GM21717 (cell line): ENCODE measurements around the gene SULT1C2.
"Not testable (repeated sequence)": the region's sequence is repeated elsewhere in the genome, so short reads cannot be mapped to it uniquely, and the experiment has no call there.

Experiments used
- ATAC-seq: cut with Tn5 transposase; IDR thresholded peaks from one replicate; pipeline ENCODE4 v1.9.1; 2021; ENCODE audit warnings: mild to moderate bottlenecking, moderate library complexity; ENCODE audit not compliant: unreplicated experiment

The SULT1C2 gene

GRCh38 chr2:108348816-108349570 lies 60.3 kb downstream of the SULT1C2 start:
- ATAC-seq, result no peak

DNA sequence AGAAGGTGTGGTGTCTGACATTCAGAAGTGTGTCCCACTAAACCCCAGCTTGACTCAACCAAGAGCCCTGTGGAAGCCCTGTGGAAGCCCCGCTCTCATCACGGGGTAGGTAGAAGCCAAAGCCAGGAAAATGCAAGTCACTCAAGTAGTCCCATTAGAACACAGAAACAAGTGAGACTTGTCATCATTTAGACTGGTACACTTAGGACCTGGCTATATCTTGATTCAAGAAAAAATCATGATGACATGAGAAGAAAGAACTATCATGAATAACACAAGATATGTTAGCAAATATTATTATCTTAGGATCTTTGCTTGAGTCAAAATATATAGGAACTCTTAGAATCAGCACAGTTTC lies 60.9 kb downstream of the SULT1C2 start:
- ATAC-seq, result no peak

- ATAC-seq, result no peak
Measured at GRCh38 chr2:108351889-108352288, 63.2 kb downstream of the SULT1C2 start.

DNA sequence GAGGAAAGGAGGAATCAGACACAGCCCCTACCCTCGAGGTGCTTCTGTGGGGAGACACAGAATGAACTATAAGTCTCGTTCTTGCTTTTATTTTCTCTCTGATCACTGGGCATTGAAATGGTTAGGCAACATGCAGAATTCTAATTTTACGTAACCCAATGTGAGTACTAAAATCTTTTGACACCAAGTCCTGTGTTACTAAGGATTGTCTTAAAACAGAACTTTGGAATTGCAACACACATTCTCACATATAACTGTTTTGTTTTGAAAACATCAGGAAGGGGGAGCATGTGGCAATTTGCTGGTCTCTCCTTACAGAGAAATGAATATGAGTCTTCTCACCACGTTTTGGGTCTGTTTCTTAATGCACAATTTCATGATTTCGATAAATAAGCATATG lies 65.4 kb downstream of the SULT1C2 start:
- ATAC-seq, result no peak

- no peak for ATAC-seq
Measured at GRCh38 chr2:108355906-108356734, 67.4 kb downstream of the SULT1C2 start.

DNA sequence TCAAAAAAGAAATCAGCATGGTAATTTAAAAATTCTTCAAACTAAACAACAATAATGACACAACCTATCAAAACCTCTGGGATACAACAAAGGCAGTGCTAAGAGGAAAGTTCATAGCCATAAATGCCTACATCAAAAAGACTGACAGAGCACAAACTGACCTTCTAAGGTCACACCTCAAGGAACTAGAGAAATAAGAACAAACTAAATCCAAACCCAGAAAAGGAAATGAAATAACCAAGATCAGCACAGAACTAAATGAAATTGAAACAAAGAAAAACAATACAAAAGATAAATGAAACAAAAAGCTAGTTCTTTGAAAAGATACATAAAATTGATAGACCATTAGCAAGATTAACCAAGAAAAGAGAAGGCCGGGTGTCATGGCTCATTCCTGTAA lies 70.6 kb downstream of the SULT1C2 start:
- not testable (repeated sequence) for ATAC-seq
